ENCODE results near the gene KCNK15.
A peak's percentile ranks its signal among the peaks of the same experiment; 100 is the strongest.

The KCNK15 gene

GRCh38 chr20:44736170-44737021 is 9.3 kb upstream of the KCNK15 start:
- peak; percentile 67 for DNase-seq

GRCh38 chr20:44737116-44737515 is 8.5 kb upstream of the KCNK15 start:
- no peak for DNase-seq

GRCh38 chr20:44738813-44739477 is 6.7 kb upstream of the KCNK15 start:
- DNase-seq, result peak; percentile 73

- DNase-seq, result no peak
These were observed 5.7 kb upstream of the KCNK15 start for GRCh38 chr20:44739942-44740341.

GRCh38 chr20:44742304-44743079 is 3.2 kb upstream of the KCNK15 start:
- DNase-seq, result no peak

GRCh38 chr20:44743080-44743701 is 2.5 kb upstream of the KCNK15 start:
- no peak for DNase-seq

GRCh38 chr20:44743916-44744655 is 1.6 kb upstream of the KCNK15 start:
- no peak for DNase-seq

- no peak for DNase-seq
These were observed 505 bp upstream of the KCNK15 start for GRCh38 chr20:44745122-44745597.

GRCh38 chr20:44746367-44747165 is 901 bp downstream of the KCNK15 start:
- DNase-seq, result no peak

GRCh38 chr20:44747166-44748004 is 1.7 kb downstream of the KCNK15 start:
- peak; percentile 64 for DNase-seq

GRCh38 chr20:44748005-44748370 is 2.3 kb downstream of the KCNK15 start:
- no peak for DNase-seq

- DNase-seq, result peak; percentile 17
These were observed 4.6 kb downstream of the KCNK15 start for GRCh38 chr20:44750081-44750805.

- DNase-seq, result no peak
These were observed 6.7 kb downstream of the KCNK15 start for GRCh38 chr20:44752099-44752931.

GRCh38 chr20:44754554-44754953 is 8.9 kb downstream of the KCNK15 start:
- DNase-seq, result no peak

- no peak for DNase-seq
These were observed 10.5 kb downstream of the KCNK15 start for GRCh38 chr20:44756011-44756688.

GRCh38 chr20:44756956-44757355 is 11.3 kb downstream of the KCNK15 start:
- DNase-seq, result no peak

- no peak for DNase-seq
These were observed 12.8 kb downstream of the KCNK15 start for GRCh38 chr20:44758247-44759101.

Measured in activated CD4-positive, alpha-beta T cell treated with anti-CD3 and anti-CD28 coated beads, Interleukin-2, amount 50 U/mL, for 16 hours (primary cell).